ENCODE results near the gene GAR1. TPM values are rescaled to one million over a fixed set of nuclear protein-coding genes. Genes with fewer than 3 reads are reported as not detected.

GAR1 gene
- total RNA-seq, 3 donors from 2014 or later, result 10.3 to 15.9 (median 11.5) TPM

DNA sequence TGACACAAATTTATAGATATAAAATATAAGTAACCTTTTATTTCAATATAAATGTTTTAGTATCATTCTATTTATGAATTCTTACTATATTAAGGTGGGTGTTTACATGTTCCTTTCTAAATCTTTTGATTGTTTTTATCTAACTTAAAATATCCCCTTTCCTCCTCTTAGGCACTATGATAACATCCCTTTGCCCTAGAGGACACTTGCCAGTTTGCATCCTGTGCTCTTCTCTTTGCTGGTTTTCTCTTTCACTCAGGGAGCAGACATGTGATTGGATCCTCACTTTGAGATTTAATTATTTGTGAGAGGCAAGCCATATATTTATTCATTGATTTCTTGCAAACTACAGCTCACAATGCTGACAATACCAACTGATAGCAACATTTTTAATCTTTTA is 48.6 kb downstream of the GAR1 start:
- ATAC-seq, result no peak
- no peaks in the 10 kb centered on the region for H3K4me1 ChIP-seq (ENCODE audit: low read depth)
- peaks cover 5% of the 10 kb centered on the region for H3K9me3 ChIP-seq
- no peaks in the 10 kb centered on the region for H3K36me3 ChIP-seq (ENCODE audit: low read depth)
- TF ChIP-seq, protein P1, sequence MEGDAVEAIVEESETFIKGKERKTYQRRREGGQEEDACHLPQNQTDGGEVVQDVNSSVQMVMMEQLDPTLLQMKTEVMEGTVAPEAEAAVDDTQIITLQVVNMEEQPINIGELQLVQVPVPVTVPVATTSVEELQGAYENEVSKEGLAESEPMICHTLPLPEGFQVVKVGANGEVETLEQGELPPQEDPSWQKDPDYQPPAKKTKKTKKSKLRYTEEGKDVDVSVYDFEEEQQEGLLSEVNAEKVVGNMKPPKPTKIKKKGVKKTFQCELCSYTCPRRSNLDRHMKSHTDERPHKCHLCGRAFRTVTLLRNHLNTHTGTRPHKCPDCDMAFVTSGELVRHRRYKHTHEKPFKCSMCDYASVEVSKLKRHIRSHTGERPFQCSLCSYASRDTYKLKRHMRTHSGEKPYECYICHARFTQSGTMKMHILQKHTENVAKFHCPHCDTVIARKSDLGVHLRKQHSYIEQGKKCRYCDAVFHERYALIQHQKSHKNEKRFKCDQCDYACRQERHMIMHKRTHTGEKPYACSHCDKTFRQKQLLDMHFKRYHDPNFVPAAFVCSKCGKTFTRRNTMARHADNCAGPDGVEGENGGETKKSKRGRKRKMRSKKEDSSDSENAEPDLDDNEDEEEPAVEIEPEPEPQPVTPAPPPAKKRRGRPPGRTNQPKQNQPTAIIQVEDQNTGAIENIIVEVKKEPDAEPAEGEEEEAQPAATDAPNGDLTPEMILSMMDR (IDR thresholded peaks at IDR 0.05), result no peak
- intact Hi-C loops (cut with DNase I, micrococcal nuclease), result no loop called here
- DNase-seq, result no peak
- H3K4me3 ChIP-seq, result no peak overlapping the region

DNA sequence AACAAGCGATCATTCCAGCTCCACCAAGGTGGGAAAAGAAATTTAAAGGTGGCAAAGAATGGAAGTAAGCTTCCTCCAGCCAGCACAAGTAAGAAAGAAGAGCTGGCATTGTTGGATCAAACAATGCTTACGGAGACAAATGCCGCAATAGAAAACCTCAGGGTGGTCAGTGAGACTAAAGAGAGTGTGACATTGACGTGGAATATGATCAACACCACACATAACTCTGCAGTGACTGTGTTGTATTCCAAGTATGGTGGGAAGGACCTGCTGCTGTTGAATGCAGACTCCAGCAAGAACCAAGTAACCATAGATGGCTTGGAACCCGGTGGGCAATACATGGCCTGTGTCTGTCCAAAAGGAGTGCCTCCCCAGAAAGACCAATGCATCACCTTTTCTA is 54.5 kb downstream of the GAR1 start:
- ATAC-seq (no peak), DNase-seq (no peak)
- TF ChIP-seq, protein P1 (IDR thresholded peaks at IDR 0.05), result no peak
- no peaks in the 10 kb centered on the region for H3K4me1 ChIP-seq (ENCODE audit: low read depth)
- no peak overlapping the region for H3K4me3 ChIP-seq
- H3K9me3 ChIP-seq, result no peaks in the 10 kb centered on the region
- no peaks in the 10 kb centered on the region for H3K36me3 ChIP-seq (ENCODE audit: low read depth)
- intact Hi-C loops (cut with DNase I, micrococcal nuclease), result no loop called here

DNA sequence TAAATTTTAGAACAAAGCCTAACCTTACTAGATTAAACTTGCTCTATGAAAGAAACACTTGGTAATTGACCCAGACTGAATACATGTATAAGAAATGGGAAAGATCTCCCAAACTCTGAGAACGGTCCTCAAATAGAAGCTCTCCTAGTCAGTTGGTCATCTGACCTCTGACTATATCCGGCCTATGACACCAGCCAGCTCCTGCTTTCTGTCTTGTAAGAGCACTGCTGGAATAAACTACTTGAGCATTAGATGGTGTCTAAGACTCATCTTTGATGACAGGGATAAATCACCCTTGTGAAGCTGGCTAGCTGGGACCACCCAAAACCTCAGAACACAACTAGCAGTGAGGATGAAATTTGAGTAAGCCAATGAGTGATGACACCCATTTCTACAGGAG is 56.5 kb downstream of the GAR1 start:
- no peaks in the 10 kb centered on the region for H3K9me3 ChIP-seq
- intact Hi-C loops (cut with DNase I, micrococcal nuclease), result no loop called here
- DNase-seq (no peak), ATAC-seq (no peak)
- no peak overlapping the region for H3K4me3 ChIP-seq
- TF ChIP-seq, protein P1 (IDR thresholded peaks at IDR 0.05), result no peak
- H3K4me1 ChIP-seq (ENCODE audit: low read depth), result no peaks in the 10 kb centered on the region
- H3K36me3 ChIP-seq (ENCODE audit: low read depth), result no peaks in the 10 kb centered on the region

DNA sequence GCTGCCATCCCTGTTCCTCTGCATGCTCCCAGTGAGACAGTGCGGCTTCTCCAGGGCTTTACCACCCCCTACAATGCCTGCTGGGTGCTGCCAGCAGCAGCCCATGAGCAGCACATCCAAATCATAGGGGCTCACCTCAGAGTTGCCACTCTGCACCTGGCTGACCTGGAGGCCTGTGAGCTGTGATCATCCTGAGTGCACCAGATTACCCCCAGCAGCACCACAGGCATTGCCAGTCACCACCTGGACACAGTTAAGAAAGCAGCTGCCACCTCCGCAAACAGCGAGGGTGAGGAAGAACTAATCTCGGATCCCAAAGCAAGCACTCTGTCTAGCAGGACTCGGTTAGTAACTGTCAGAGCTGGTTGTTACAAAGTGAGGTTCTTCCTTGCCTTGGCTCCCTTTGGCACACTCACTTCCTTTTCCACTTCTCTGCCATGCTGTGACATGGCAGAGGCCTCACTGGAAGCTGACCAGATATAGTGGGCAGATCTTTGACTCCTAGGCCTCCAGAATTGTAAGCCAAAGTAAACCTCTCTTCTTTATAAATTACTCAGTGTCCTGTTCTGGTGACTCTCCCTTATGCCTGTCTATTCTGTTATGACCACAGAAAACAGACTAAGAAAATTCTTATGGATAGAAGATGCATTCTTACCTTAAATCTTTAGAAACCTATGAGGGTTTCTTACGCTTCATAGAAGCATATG is 57.5 kb downstream of the GAR1 start:
- TF ChIP-seq, protein P1 (IDR thresholded peaks at IDR 0.05), result no peak

DNA sequence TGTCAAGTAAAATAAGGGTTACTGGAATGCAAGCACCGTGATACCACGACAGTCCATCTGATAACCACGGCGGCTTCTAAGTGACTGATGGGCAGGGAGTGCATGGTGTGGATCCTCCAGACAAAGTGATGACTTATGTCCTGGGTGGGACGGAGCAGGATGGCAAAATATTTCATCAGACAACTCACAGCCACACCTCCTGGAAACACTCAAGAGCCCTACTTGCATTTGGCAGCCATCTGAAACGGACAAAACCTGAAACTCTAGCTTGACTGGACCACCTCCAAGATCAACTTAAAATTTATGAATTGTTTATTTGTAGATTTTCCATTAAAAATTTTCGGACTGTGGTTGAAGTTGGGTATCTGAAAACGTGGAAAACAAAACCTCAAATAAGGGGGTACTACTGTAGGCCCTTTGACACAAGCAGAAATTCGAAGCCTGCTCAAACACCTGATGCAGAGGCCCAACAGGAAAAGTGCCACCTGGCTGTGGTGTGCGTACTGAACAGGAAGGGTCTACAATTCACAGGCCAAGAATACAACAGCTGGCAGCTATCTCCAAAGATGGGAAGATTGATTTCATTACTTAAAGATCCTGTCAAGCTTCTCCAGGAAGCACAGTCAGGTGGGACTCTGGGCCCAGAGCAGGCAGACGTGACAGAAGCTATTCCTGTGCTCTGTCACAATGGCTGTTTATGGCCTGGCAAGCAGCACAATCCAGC is 58.4 kb downstream of the GAR1 start:
- H3K9me3 ChIP-seq, result no peaks in the 10 kb centered on the region
- no peaks in the 10 kb centered on the region for H3K4me1 ChIP-seq (ENCODE audit: low read depth)
- H3K4me3 ChIP-seq, result no peak overlapping the region
- no peaks in the 10 kb centered on the region for H3K36me3 ChIP-seq (ENCODE audit: low read depth)
- ATAC-seq (no peak), DNase-seq (no peak)
- TF ChIP-seq, protein P1 (IDR thresholded peaks at IDR 0.05), result no peak
- intact Hi-C loops (cut with DNase I, micrococcal nuclease), result no loop called here

More for the DNA sequence above, 57.5 kb downstream of the GAR1 start:
- H3K9me3 ChIP-seq, result no peaks in the 10 kb centered on the region
- no peaks in the 10 kb centered on the region for H3K4me1 ChIP-seq (ENCODE audit: low read depth)
- DNase-seq (no peak), ATAC-seq (no peak)
- H3K4me3 ChIP-seq, result no peak overlapping the region
- H3K36me3 ChIP-seq (ENCODE audit: low read depth), result no peaks in the 10 kb centered on the region
- intact Hi-C loops (cut with DNase I, micrococcal nuclease), result no loop called here

Other genes starting within 250 kb of the GAR1 start
- 10 to 100 TPM; 40.1 to 81.5 (median 78.7) TPM for gene CASP6, start 112.3 kb upstream of the GAR1 start, total RNA-seq
- 10 to 100 TPM; 30.9 to 45.3 (median 43.5) TPM for gene PLA2G12A, start 85.7 kb upstream of the GAR1 start, total RNA-seq
- gene CFI, start 13.8 kb upstream of the GAR1 start, total RNA-seq, result 10 to 100 TPM in 1 of 3 donors, 1 to 10 TPM in 2; 3.3 to 11.8 (median 6.6) TPM
- not detected for gene RRH, start 12.2 kb downstream of the GAR1 start, total RNA-seq
- gene LRIT3, start 32.3 kb downstream of the GAR1 start, total RNA-seq, result under 1 TPM in 1 of 3 donors, not detected in 2; 0.06 TPM
- gene EGF, start 97.1 kb downstream of the GAR1 start, total RNA-seq, result 1 to 10 TPM; 1.6 to 2.6 (median 2.5) TPM

All from mucosa of descending colon (tissue), 3 donors.